ENCODE measurements around the gene MED9. TPM values are rescaled to one million over a fixed set of nuclear protein-coding genes. Genes with fewer than 3 reads are reported as not detected.
A peak's percentile ranks its signal among the peaks of the same experiment; 100 is the strongest.

MED9 gene
- total RNA-seq, 2 donors from 2014 or later, result 4.9 to 7.8 TPM

DNA sequence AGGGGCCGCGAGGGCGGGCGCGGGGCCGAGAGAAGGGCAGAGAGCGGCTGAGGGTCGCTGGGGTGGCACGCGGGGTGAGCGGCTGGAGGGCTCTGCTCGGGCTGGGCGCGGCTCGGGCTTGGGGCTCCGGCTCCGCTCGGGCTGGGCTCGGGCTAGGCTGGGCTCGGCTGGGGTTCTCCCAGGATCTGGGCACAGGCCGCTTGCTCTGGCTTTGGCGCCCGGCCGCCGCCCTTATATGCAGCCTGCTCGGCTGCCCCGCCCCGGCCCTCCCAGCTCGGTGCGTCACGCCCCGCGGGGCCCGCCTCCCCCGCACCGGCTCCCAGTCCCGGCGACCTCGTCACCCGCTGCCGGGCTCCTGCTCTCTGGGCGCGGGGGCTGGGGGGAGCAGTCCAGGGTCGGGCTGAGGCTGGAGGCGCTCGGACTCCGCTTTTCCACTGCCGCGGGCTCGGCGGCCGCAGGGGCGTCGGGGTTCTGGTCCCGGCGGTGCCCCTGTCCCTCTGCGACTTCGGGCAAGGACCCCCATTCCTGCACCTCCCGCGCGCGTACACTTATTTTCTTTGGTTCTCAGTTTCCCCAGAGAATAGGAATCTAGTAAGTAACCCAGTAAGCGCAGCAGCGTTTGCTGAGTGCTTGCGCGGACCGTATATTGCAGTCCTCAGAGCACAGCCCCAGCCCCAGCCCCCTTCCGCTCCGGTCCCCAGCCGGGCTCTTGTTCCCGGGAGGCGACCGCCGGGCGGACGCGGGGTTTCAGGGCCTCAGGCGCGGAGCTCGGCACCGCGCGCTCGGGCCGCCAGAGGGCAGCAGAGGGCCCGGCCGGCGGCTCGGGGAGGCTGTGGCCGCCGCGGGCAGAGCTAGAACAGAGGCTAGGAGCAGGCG lies 19.6 kb downstream of the MED9 start, which contains the start of gene RASD1:
RASD1 (minus strand) TSS at position 207 of the 876 bp plus-strand sequence. CDS start 214 bp downstream, outside the sequence.
- 1% methylated on average over 19 to 87 of the region's 93 CpGs for WGBS, 2 donors

DNA sequence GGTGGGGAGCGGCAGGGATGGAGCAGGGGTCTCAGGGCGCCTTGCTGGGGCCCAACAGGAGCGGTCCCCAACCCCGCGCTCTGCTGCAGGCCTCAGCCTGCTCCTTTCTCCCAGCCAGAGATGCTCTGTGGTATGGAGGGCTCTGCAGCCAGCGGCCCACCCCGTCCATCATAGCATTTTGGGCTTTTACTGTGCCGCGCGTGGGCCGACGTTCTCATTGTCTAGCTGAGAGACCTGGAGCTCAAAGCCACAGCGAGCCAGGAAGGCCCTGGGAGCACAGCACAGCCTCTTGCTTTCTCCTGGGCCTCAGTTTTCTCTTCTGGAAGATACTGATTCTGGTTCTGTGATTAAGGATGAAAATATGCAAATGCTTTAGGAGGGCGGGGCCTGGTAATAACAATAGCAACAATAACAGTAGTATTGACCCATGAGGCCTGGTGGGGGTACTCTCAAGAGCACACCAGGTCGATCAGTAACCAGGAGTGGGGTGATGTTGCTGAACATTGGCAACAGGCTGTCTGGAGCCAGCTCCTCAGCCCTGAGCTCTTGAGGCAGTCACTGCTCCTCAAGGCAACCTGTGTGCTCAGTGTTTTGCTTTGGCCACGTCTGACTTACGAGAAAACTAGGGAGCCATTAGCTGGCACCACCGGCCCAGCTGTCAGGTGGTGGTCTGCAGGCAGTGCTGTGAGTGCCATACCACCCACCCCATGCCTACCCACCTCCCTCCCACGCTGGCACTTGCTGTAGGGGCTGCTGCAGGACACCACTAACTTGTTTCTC lies 20.5 kb downstream of the MED9 start:
- intact Hi-C loops (cut with DNase I), result no loop called here
- TF ChIP-seq, protein P1, sequence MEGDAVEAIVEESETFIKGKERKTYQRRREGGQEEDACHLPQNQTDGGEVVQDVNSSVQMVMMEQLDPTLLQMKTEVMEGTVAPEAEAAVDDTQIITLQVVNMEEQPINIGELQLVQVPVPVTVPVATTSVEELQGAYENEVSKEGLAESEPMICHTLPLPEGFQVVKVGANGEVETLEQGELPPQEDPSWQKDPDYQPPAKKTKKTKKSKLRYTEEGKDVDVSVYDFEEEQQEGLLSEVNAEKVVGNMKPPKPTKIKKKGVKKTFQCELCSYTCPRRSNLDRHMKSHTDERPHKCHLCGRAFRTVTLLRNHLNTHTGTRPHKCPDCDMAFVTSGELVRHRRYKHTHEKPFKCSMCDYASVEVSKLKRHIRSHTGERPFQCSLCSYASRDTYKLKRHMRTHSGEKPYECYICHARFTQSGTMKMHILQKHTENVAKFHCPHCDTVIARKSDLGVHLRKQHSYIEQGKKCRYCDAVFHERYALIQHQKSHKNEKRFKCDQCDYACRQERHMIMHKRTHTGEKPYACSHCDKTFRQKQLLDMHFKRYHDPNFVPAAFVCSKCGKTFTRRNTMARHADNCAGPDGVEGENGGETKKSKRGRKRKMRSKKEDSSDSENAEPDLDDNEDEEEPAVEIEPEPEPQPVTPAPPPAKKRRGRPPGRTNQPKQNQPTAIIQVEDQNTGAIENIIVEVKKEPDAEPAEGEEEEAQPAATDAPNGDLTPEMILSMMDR (IDR thresholded peaks at IDR 0.05), result no peak
- TF ChIP-seq POLR2A (IDR thresholded peaks at IDR 0.05), result no peak
- DNase-seq, result no peak
- Histone ChIP-seq H3K27ac (peak overlapping the region in 1 of 4 donors; percentile 82), H3K9me3 (no peaks in the 10 kb centered on the region), H3K4me1 (peaks cover 27% of the 10 kb centered on the region), H3K4me3 (no peak overlapping the region), H3K27me3 (no peaks in the 10 kb centered on the region), H3K36me3 (replicated peaks in 1 of 2; ENCODE audit: insufficient read depth in 1 of 2, low read depth in 2 of 2) (no peaks in the 10 kb centered on the region)
- no peak for ATAC-seq
- 31 to 47% methylated on average over 14 to 19 of the region's 19 CpGs for WGBS, 2 donors

More for the DNA sequence above, 19.6 kb downstream of the MED9 start, which contains the start of gene RASD1:
- DNase-seq (peak; percentile 90 to 94 (median 93)), ATAC-seq (peak; percentile 90)
- H3K36me3 ChIP-seq (replicated peaks in 1 of 2; ENCODE audit: insufficient read depth in 1 of 2, low read depth in 2 of 2), result peaks cover 2 to 3% of the 10 kb centered on the region in 2 donors
- TF ChIP-seq POLR2A (IDR thresholded peaks at IDR 0.05), result peak; percentile 96 to 99 (median 98)
- TF ChIP-seq, protein P1 (IDR thresholded peaks at IDR 0.05), result peak; percentile 56 to 99 (median 97)
- H3K9me3 ChIP-seq, result no peaks in the 10 kb centered on the region
- no peaks in the 10 kb centered on the region for H3K27me3 ChIP-seq
- H3K27ac ChIP-seq, result peak within 1 kb of the TSS; percentile 46 to 86 (median 74)
- intact Hi-C loops (cut with DNase I), result no loop called here
- H3K4me3 ChIP-seq, result peak within 1 kb of the TSS; percentile 18 to 36
- peaks cover 27% of the 10 kb centered on the region for H3K4me1 ChIP-seq

DNA sequence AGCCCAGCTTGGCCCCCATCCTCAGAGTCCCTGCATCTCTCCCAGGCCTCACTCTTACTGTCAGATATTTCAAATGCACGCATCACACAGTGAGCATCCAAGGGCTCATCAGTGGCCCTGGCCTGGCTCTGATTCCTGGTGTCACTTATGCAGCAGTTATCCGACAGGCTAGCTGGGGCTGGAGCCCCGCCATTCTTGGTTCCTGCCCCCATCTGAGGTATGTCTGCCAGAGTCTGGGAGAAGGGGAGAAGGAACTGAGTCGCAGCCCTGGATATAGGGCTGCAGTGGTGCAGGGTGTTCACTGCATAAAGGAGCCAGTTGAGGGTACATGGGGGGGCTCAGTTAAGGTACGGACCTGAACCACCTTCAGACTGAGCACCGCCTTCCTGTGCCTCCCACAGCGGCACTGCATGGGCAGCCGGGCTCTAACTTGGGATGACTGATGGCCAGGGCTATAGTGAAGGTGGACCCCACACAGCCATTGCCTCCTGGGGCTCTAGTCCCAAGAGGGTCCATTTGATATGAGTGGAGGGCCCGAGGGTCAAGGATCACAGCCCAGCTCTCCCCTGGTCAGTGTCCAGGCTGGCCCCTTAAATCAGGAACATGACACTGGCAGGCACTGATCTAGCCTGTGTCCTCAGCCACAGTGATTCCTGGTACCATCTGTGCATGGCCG lies 21.2 kb downstream of the MED9 start:
- Histone ChIP-seq H3K9me3 (no peaks in the 10 kb centered on the region), H3K4me3 (no peak overlapping the region), H3K27ac (no peak overlapping the region), H3K36me3 (replicated peaks in 1 of 2; ENCODE audit: insufficient read depth in 1 of 2, low read depth in 2 of 2) (no peaks in the 10 kb centered on the region), H3K4me1 (peaks cover 27% of the 10 kb centered on the region), H3K27me3 (no peaks in the 10 kb centered on the region)
- DNase-seq (peak in 1 of 4 donors; percentile 4), ATAC-seq (no peak)
- 89 to 96% methylated on average over 2 to 10 of the region's 10 CpGs for WGBS, 2 donors
- TF ChIP-seq, protein P1 (IDR thresholded peaks at IDR 0.05), result no peak
- no peak for TF ChIP-seq POLR2A (IDR thresholded peaks at IDR 0.05)
- intact Hi-C loops (cut with DNase I), result loop anchor here (2.0 kb wide), 1 partner anchor 71 kb away; no protein-coding TSS in a partner anchor

DNA sequence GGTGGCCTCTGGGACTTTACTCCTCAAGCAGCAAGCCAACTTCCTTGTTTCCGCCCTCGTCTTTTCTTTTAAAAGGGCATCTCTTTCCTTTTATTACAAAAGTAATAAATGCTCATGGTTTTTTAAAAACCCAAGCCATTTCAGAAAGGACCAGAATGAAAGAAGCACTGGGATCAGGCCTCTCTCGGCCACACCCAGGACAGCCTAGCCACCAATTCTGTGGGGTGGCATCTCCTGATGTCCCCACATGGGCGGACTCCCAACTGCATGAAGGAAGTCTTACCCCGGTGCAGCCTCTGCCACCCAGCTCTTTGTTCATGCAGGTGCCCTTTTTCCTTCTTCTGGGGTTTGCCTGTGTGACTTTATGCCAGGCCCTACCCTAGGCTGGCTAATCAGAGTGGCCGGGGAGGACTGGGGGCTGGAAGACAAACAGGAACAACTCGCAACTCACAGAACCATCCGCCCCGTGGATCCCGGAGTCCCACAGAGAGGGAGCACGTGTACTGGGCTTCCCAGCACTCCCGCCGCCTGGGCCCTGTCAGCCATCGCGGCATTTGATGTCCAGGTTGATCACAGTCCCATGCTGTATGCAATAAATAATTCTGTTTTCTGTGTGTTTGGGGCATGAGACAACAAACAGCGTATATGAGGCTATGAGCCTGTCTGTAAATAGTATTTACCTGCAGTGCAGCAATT lies 22.0 kb downstream of the MED9 start:
- no peak for ATAC-seq
- Histone ChIP-seq H3K4me3 (no peak overlapping the region), H3K36me3 (replicated peaks in 1 of 2; ENCODE audit: insufficient read depth in 1 of 2, low read depth in 2 of 2) (no peaks in the 10 kb centered on the region), H3K9me3 (no peaks in the 10 kb centered on the region), H3K27ac (no peak overlapping the region), H3K4me1 (peaks cover 27% of the 10 kb centered on the region), H3K27me3 (no peaks in the 10 kb centered on the region)
- 85 to 87% methylated on average over 15 to 16 of the region's 16 CpGs for WGBS, 2 donors
- intact Hi-C loops (cut with DNase I), result loop anchor here (2.0 kb wide), 1 partner anchor 70 kb away; no protein-coding TSS in a partner anchor
- DNase-seq, result peak in 2 of 4 donors; percentile 3 to 4
- TF ChIP-seq, protein P1 (IDR thresholded peaks at IDR 0.05), result no peak
- TF ChIP-seq POLR2A (IDR thresholded peaks at IDR 0.05), result no peak

Data from body of pancreas (tissue), 4 donors.